Measurements from ENCODE around the gene CTU2.

CTU2 gene

DNA sequence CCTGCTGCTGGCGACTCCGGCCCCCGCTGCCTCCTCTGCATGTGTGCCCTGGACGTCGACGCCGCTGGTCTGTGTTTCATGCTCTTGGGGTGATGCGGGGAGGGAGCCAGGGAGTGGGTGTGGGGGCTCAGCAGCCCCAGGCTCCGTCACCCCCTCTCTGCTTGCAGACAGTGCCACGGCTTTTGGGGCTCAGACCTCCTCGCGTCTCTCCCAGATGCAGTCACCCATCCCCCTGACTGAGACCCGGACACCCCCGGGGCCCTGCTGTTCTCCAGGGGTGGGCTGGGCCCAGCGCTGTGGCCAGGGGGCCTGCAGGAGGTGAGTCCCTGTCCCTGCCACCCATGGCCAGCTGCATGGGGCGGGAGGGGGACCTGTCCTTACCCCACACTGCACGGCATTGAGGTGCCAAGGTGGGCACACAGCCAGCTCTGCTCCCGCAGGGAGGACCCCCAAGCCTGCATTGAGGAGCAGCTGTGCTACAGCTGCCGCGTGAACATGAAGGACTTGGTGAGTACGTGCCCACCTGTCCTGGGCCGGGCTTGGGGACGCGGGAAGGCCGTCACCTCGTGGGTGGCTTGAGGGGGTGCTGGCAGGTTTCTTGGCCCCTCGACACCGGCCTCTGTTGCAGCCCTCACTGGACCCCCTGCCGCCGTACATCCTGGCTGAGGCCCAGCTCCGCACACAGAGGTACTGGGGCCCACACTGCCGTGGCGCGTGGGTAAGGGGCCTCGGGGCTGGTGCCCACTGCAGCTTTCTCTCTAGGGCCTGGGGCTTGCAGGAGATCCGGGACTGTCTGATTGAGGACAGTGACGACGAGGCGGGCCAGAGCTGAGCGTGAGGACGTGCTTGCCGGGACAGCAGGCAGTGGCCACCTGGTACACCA, 8.4 kb downstream of the CTU2 start:
- no peak for DNase-seq (ENCODE audit: low read depth in 2 of 2)

DNA sequence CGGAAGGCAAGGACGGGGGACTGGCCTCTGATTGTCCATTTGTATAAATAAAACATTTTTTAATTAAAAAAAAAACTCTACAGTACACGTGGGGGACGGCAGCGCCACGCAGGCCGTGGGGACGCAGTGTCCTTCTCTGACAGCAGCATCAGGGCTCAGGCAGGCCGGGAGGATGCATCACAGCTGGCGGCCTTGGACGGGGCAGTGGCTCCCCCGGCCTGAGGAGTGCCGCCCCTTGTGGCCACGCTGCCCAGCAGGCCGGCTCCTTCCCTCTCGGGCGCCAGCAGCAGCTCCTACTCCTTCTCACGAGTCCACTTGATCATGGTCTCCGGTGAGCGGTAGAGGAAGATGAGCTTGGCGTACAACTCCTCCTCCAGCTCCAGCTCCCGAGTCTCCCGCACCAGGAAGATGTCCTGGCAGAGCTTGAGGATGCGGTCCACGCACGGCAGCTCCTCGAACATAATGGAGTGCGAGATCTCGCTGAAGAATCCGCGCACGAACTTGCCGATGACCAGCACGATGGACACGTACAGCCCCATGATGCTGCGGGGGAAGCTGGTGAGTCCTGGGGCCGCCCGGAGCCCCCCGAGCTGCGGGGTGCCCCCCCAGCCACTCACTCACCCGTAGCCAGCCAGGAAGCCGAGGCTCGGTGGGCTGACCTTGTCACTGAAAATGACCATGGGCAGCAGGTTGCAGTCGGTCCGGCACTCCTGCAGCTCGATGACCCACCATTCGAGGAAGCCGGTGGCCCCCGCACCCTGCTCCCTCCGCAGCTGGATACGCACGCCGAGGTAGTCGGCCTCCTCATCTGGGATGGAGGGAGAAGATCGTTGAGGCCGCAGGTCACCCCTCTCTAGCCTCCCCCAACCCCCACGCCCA, 9.2 kb downstream of the CTU2 start:
- DNase-seq (ENCODE audit: low read depth in 2 of 2) = no peak

DNA sequence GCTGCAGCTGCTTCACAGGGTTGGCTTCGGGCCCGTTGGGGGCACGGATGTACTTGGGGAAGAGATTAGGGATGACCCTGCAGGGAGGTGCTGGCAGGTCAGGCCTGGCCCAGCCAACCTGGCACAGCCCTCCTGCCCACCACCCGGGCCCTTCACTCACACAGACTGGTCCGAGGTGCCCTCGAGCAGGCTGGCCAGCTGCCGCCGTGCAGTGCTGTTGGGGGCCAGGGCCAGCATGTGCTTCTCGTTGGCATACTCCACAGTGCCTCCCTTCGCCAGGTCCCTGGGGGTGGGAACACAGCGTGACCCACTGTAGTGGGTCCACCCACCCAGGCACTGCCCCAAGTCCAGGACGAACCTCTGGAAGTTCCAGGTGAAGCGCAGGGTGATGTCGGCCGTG, 9.9 kb downstream of the CTU2 start:
- no peak for DNase-seq (ENCODE audit: low read depth in 2 of 2)

DNA sequence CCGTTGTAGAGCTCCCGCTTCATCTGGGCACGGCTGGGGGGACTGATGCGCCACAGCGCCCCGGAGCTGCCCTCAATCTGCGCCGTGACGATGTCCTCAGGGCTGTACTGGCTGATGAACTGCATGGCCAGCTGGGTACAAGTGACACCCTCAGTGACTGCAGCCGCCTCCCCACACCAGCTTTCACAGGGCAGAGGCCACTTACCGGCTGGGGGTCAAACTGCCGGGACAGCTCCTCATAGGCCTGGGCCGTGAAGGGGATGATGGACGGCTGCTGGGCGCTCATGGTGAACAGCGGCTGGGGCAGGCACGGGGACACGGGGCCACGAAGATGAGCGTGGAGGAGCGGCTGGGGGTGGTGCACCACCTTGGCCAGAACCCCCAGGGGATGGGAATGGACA, 10.3 kb downstream of the CTU2 start:
- DNase-seq (ENCODE audit: low read depth in 2 of 2) = no peak

DNA sequence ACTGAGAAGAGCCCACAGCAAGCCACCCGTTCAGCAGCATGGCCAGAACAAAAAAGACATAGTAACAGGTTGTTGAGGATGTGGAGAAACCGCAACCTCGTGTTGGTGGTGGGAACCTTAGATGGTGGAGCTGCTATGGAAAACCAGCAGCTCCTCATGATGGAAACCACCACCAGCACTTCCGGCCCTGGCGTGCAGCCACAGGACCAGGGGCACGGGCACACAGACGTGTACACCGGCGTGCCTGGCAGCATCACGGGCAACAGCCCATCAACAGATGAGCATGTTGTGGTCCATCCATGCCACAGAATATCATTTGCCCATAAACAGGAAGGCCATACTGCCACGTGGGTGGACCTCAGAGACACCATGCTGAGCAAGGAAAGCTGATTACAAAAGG, 11.9 kb downstream of the CTU2 start:
- no peak for DNase-seq (ENCODE audit: low read depth in 2 of 2)

DNA sequence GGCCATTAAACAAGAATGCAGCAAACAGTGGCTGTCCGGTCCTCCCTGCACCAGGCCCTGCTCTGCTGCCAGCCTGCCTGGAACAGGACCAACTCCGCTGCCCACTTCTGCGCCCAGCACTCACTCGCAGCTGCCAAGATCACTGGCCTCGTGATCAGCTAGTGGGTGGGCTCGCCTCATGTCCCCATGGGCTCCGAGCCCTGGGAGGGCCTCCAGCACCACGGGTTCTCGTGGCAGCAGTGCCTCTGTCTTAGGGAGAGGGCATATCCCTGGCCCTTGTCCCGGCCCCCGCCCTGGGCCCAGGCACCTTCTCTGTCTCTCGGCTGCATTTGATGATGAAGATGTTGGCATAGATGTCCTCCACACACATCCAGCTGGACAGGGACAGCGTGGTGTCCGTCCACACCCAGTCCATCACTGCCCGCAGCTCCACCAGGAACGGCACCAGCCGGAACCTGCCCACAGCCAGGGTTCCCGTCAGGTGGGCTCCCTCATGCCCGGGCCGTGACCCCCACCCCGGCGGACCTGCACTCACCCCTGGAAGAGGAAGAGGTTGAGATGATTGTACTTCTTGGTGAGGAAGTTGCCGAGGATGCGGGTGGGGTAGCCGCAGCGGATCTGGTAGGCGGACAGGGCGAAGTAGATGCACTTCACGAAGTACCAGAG, 13.1 kb downstream of the CTU2 start:
- no peak for DNase-seq (ENCODE audit: low read depth in 2 of 2)

DNA sequence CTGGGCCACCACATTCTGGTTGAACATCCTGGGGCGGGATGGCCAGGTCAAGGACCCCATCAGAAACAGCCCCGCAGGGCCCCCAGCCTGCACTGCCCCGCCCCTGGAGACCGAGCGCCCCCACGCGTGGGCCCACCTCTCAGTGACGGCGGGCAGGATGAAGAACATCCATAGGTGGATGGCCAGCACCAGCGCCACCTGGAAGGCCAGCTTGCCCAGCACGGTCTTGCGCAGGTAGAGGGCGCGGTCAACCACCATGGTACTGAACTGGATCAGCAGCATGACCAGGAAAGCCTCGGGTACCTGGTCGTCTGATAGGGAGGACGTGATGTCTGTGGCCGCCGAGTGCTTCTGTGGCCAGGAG, 13.6 kb downstream of the CTU2 start:
- DNase-seq (ENCODE audit: low read depth in 2 of 2) = no peak

DNA sequence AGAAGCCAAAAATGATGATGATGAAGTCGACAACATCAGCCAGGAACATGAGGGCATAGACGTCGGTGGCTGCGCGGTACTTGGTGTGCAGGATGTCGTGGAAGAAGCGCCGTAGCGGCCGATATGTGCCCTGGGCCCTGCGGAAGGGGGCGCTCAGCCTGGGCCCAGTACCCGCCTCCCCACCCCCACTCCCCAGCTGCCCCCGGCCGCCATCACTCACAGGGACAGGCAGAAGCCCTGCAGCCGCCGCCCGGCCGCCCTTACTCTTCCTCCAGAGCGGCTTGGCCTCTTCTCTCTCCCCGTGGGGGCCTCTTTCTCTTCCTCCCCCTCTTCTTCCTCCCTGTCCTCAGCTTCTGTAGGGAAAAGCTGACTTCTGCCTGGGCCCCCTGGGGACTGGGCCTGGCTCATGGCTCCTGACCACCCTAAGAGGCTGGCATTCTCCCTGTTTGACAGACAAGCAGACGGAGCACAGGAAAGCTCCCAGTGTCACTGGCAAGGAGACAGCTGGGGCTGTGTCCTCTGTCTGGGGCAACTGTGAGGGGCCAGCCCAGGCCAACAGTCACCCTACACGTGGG, 14.2 kb downstream of the CTU2 start:
- no peak for DNase-seq (ENCODE audit: low read depth in 2 of 2)

DNA sequence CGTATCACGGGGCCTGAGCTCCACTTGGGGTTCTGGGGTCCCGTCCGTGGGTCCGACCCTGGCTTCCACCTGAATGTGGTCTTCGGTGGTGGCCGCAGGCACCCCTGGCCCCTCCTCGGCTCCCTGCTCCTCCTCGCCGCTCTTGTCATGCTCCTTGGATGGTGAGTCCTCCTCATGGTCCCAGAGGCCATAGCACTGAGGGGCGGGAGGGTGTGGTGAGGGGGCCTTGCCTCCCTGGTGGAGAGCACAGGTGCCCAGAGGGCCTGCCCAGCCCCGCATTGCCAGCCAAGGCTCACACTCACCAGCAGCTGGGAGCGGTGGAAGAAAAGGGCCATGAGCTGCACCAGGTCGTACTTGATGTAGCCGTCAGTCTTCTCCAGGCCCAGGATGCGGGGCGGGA, 14.9 kb downstream of the CTU2 start:
- DNase-seq (ENCODE audit: low read depth in 2 of 2) = no peak

DNA sequence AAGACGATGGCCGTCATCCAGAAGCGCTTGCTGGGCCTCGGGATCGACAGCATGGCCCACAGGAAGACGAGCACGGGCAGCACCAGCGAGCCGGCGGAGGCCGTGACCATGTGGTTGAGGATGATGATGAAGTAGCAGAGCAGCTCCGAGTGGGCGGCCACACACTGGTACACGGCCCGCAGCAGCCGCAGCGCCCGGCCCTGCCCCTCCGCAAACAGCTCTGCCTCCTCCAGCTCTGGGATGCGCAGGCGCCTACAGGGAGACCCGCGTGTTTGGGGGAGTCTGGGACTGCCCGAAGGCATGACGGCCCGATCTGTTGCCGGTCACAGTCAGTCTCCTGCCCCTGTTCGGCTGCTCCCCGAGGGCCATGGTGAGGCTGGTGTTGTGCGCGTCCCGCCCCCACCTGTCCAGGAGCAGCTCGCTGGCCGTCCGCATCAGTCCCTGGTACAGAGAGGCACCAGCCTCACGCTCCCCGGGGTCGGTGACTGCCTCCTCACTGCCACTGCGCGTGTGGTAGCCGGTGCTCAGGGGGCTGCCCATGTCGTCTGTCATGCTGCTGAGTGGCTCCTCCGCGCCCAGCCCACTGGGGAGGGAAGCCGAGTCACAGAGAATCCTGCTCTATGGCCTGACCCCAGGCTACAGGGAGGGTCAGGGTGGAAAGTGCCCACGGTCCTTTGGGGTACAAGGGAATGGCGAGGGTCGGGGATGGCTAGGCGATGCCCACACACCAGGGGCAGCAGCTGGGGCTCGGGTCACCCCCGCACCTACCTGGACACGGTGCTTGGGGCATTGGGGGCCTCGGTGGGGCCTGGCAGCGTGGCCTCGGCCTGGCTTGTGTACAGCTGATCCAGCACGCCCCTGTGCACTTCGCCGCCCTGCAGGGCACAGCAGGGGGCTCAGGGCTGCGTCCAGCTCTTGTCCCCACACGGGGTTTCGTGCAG, 15.8 kb downstream of the CTU2 start:
- DNase-seq (ENCODE audit: low read depth in 2 of 2) = no peak

DNA sequence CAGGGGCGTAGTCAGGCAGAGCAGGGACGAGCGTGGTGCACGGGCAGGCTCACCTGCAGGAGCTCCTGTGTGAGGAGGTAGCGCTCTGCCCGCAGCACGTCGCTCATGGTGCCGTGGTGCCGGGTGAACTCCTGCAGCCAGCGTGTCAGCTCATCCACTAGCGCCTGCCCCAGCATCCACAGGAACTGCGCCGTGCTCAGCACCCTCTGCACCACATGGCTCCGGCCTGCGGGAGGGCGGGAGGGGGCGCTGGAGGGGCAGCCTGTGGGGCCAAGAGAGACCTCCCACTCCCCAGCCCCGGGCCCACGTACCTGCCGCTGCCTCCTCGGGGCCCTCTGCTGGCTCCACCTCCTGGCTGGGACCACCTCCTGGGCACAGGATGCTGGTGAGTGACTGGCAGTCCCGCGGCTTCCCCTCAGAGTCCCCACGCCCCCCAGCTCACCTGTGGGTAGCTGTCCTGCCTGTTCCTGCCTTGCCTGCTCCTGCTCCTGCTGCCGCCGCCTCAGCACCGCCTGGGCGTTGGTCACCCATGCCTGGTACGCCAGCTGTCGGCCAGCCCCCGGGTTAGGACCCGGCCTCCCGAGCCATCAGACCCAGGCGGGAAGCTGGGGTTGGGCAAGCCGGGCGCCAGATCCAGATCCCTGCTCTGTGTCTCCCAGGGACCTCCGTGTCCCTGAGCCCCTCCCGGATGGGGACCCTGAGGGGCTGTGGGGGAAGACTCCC, 16.6 kb downstream of the CTU2 start:
- no peak for DNase-seq (ENCODE audit: low read depth in 2 of 2)

DNA sequence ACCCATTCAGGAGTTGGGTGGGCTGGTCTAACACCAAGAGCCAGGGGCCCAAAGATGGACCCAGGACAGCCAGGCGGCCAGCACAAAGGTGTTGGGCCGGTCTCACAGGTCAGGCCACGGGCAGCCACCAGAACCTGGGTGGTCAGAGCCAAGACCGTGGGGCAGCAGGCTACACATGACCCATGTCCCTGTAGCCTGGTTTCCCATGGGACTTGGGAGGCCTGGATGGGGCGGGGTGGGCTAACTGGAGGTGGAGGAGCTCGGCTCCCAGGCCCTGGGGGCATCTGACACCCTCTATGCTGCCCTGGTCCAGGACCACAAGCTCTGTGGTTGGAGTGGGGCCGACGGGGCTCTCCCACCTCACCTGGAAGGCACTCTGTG, 17.2 kb downstream of the CTU2 start:
- DNase-seq (ENCODE audit: low read depth in 2 of 2) = no peak

DNA sequence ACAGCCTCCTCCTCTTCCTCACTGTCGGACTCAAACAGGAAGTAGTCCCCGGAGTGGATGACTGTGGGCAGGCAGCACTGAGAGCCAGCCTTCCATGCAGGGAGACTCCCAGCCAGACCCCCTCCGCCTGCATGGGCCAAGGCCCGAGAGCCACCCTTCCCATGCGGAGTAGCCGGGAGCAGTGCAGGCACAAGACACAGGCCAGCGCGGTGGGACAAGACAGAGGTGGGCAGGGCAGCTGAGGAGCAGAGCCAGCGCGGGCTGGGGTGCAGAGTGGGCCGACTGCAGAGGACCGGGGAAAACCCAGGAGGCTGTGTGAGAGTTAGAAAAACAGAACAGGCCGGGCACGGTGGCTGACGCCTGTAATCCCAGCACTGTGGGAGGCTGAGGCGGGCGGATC, 17.6 kb downstream of the CTU2 start:
- no peak for DNase-seq (ENCODE audit: low read depth in 2 of 2)

DNA sequence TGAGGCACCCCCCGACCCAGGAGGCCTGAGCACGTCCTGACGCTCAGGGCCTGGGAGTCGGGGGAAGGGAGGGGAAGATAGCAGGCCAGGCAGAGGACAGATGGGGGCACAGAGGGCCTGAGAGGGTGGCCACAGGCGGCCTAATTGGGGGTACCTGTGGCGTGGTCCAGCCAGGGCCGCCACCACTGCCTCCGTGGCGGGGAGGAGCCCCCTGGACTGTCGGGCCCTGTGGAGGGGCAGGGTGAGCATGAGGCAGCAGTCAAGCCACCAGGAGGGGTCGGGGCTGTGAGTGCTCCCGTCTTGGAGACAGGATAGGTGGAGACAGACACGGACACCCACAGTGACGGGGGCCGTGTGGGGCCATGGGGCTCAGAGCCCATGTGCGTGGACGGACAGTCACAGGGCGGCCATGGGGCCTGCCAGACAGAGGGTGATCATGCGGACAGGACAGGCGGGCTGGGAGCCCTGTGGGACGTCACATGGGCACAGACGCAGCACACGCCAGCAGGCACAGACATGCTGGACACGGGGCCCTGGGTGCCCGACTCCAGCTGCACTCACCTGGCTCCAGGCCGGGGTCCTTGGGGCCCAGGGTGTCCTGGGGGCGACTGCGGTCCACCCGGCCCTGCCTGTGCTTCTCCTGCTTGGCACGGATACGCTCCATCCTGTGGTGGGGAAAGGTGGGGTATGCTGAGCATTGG, 18.7 kb downstream of the CTU2 start:
- no peak for DNase-seq (ENCODE audit: low read depth in 2 of 2)

DNA sequence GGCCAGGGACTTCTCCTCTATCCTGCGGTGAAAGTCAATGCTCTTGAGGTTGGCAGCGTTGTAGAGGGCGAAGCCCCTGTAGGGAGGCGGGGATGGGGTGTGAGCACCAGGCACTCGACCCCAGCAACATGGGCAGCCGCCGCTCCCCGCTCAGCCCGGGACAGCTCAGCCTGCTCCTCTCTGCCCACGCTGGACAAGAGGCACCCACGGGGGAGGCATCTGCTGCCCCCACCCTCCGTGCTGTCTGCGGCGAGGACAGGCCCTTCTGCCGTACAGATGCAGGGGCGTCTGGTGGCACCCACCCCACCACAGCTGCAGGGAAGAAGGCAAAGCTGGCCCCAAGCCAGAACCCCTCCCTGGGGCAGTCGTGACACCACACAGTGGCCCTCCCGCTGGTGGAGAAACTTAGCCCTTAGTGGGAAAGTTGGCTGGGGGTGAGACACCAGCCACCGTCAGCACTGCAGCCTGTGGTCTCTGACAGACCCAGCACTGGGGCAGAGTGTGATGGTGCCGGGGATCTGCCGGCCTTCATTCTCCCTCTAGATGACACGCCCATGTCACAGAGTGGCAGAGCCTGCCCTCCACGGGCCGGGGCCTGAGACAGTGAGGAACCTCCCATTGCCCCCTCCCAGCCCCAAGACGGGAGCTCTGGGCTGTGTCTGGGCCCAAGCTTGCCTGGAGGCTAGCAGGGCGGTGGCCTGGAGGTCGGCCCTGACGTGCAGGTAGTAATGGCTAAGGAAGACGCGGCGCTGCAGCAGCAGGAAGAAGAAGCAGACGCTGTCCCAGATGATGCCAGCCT, 19.5 kb downstream of the CTU2 start:
- DNase-seq (ENCODE audit: low read depth in 2 of 2) = no peak

DNA sequence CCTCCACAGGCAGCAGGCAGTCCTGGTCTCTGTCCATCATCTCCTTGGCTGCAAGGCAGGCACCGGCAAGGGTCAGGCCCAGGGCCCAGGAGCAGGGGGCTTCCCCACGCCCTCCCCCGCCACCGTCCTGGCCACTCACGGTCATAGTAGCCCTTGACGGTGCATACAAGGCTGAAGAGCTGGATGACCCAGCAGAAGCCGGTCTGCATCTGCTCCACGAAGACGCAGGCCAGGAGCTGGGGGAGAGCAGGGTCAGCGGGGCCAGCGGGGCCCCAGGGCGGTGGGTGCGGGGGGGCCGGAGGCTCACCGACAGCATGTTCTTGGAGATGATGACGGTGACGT, 20.1 kb downstream of the CTU2 start:
- no peak for DNase-seq (ENCODE audit: low read depth in 2 of 2)

DNA sequence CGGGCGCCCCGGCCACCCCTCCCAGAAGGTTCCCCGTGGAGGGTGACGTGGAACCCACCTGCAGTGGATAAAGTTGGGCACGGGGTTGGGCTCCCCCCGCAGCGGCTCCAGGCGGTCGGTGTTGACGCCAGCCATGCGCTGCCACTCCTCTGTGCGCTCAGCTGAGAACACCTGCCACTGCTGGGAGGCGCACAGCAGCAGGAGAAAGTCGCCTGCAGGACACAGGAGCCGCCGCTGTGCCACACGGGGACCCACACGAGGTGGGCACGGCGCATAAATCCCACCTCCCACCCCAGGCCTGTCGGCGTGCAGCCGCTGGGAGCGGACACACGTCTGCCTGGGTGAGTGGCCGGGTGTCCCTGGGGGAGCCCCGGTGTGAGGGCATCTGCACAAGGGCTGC, 20.7 kb downstream of the CTU2 start:
- DNase-seq (ENCODE audit: low read depth in 2 of 2) = no peak

DNA sequence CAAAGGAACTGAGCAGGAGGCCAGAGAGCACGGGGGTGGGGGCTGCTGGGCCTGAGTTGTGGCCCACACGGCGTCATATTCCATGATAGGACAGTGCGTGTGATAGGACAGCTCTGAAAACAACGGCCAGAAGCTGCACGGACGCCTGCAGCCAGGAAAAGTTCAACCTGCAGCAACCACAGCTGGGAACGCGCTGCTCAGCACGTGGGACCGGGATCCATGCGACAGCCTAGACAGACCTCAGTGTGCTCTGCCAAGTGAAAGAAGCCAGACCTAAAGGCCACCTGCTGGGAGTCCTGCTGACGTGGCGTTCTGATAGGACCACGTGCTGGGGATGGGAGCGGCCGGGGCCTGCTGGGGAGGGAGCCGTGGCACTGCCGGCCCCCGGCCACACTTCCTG, 21.6 kb downstream of the CTU2 start:
- DNase-seq (ENCODE audit: low read depth in 2 of 2) = no peak

All from fibroblast of skin of left quadriceps (primary cell).